ENCODE measurements around the gene RSPO4.
A peak's percentile ranks its signal among the peaks of the same experiment; 100 is the strongest.

Gene RSPO4

GRCh38 chr20:967796-968742 lies 34.0 kb downstream of the RSPO4 start:
- DNase-seq: peak in 3 of 4 experiments; percentile 18 to 46 (median 41)

GRCh38 chr20:965956-966355 lies 36.2 kb downstream of the RSPO4 start:
- no peak for DNase-seq

- DNase-seq: no peak
Measured at GRCh38 chr20:963795-964194, 38.3 kb downstream of the RSPO4 start.

GRCh38 chr20:962683-963082 lies 39.4 kb downstream of the RSPO4 start:
- DNase-seq: no peak

GRCh38 chr20:962223-962622 lies 39.9 kb downstream of the RSPO4 start:
- no peak for DNase-seq

- no peak for DNase-seq
Measured at GRCh38 chr20:961768-962167, 40.3 kb downstream of the RSPO4 start.

GRCh38 chr20:959996-960615 lies 42.0 kb downstream of the RSPO4 start:
- DNase-seq: no peak

- DNase-seq: no peak
Measured at GRCh38 chr20:958936-959815, 42.9 kb downstream of the RSPO4 start.

- peak in 1 of 4 experiments; percentile 14 for DNase-seq
Measured at GRCh38 chr20:957544-957943, 44.6 kb downstream of the RSPO4 start.

- peak; percentile 71 to 82 (median 80) for DNase-seq
Measured at GRCh38 chr20:956330-956951, 45.7 kb downstream of the RSPO4 start.

GRCh38 chr20:955656-956055 lies 46.5 kb downstream of the RSPO4 start:
- no peak for DNase-seq

GRCh38 chr20:955111-955510 lies 47.0 kb downstream of the RSPO4 start:
- DNase-seq: no peak

- DNase-seq: peak in 3 of 4 experiments; percentile 12 to 52 (median 25)
Measured at GRCh38 chr20:953742-954141, 48.4 kb downstream of the RSPO4 start.

GRCh38 chr20:952196-952795 lies 49.8 kb downstream of the RSPO4 start:
- DNase-seq: no peak

- peak in 2 of 4 experiments; percentile 12 to 34 for DNase-seq
Measured at GRCh38 chr20:951384-952169, 50.5 kb downstream of the RSPO4 start.

GRCh38 chr20:949717-950116 lies 52.4 kb downstream of the RSPO4 start:
- DNase-seq: no peak

GRCh38 chr20:946826-947225 lies 55.3 kb downstream of the RSPO4 start:
- DNase-seq: no peak

- DNase-seq: no peak
Measured at GRCh38 chr20:945841-946240, 56.3 kb downstream of the RSPO4 start.

- DNase-seq: no peak
Measured at GRCh38 chr20:944774-945410, 57.2 kb downstream of the RSPO4 start.

GRCh38 chr20:944148-944547 lies 58.0 kb downstream of the RSPO4 start:
- no peak for DNase-seq

- no peak for DNase-seq
Measured at GRCh38 chr20:942611-943010, 59.5 kb downstream of the RSPO4 start.
